SU-DHL-6 (cell line): ENCODE results near the gene GCNT4.

Experiments
- CTCF ChIP-seq: fragments of 200-600 bp; sonication (generic); IDR thresholded peaks from one replicate; pipeline ENCODE4 v1.5.1; 2017; ENCODE audit warnings: antibody characterized with exemption, mild to moderate bottlenecking, low read length, moderate library complexity; ENCODE audit not compliant: insufficient read depth, poor library complexity, severe bottlenecking
- EZH2phosphoT487 ChIP-seq: fragments of 200-600 bp; sonication (generic), shearing (Covaris generic); conservative IDR thresholded peaks from 2 replicates; pipeline ENCODE4 v1.6.1; 2018; ENCODE audit warnings: mild to moderate bottlenecking, antibody characterized with exemption, low read length, moderate library complexity, mixed read lengths

GRCh38 chr5:75078027-75078426 is 25.7 kb upstream of the GCNT4 start:
- TF ChIP-seq CTCF = no peak
- no peak for TF ChIP-seq EZH2phosphoT487
